ENCODE measurements around the gene EEPD1.

GRCh38 chr7:36210291-36210922 lies 57.4 kb downstream of the EEPD1 start:
- no peak for TF ChIP-seq BHLHE40 (IDR thresholded peaks at IDR 0.05; ENCODE audit: low read depth, low read length)
- TF ChIP-seq, protein P1, sequence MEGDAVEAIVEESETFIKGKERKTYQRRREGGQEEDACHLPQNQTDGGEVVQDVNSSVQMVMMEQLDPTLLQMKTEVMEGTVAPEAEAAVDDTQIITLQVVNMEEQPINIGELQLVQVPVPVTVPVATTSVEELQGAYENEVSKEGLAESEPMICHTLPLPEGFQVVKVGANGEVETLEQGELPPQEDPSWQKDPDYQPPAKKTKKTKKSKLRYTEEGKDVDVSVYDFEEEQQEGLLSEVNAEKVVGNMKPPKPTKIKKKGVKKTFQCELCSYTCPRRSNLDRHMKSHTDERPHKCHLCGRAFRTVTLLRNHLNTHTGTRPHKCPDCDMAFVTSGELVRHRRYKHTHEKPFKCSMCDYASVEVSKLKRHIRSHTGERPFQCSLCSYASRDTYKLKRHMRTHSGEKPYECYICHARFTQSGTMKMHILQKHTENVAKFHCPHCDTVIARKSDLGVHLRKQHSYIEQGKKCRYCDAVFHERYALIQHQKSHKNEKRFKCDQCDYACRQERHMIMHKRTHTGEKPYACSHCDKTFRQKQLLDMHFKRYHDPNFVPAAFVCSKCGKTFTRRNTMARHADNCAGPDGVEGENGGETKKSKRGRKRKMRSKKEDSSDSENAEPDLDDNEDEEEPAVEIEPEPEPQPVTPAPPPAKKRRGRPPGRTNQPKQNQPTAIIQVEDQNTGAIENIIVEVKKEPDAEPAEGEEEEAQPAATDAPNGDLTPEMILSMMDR (IDR thresholded peaks at IDR 0.05), result no peak
- TF ChIP-seq, protein P2, sequence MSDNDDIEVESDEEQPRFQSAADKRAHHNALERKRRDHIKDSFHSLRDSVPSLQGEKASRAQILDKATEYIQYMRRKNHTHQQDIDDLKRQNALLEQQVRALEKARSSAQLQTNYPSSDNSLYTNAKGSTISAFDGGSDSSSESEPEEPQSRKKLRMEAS (IDR thresholded peaks at IDR 0.05), result no peak
- TF ChIP-seq PHF8 (IDR thresholded peaks at IDR 0.05; ENCODE audit: borderline replicate concordance, low read depth), result no peak
- TF ChIP-seq POLR2A (IDR thresholded peaks at IDR 0.05; ENCODE audit: low read length), result no peak
